ENCODE results near the gene GRM8. TPM values are rescaled to one million over a fixed set of nuclear protein-coding genes. Genes with fewer than 3 reads are reported as not detected.
"Not testable (repeated sequence)": the region's sequence is repeated elsewhere in the genome, so short reads cannot be mapped to it uniquely, and the experiment has no call there.

The GRM8 gene
- total RNA-seq, 1 donor from 2014 or later = not detected

DNA sequence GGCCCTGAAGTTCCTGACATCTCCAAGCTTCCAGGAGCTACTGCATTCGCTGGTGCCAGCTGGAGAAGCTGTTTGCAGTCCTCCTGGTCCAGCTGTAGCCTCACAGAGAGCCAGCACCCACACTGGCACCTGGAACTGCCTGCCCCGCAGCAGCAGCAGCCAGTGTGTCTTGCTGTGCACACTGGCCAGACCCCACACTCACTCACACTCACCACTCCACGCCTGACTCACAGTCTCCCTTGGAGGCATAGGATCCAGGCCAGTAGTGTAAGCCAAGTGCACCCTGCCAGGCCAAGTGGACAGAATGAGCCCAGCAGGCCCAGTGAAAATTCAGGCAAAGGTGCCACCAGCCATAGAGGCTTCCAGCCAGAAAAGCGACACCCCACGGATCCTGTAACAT, 566.3 kb downstream of the GRM8 start:
- DNase-seq (ENCODE audit: extremely low read depth, low read depth, low spot score) = no peak

DNA sequence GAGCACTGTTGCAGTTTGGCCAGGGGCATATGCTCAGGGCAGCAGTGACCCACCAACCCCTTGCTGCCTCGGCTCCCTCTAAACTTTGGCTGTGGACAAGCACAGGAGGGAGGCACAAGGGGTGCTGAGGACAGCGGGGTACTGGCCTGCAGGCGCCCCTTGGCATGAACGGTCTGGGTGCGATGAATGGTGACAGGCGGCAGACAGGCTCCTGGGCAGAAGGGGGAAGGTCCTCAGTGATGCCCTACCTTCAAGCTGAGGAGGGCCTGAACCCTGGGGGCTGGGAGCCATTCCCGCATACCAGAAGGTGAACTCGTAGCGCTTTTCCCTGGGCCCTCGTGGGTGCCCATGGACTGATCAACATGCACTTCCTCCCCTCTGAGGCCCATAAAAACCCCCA, 567.1 kb downstream of the GRM8 start:
- DNase-seq (ENCODE audit: extremely low read depth, low read depth, low spot score) = no peak

DNA sequence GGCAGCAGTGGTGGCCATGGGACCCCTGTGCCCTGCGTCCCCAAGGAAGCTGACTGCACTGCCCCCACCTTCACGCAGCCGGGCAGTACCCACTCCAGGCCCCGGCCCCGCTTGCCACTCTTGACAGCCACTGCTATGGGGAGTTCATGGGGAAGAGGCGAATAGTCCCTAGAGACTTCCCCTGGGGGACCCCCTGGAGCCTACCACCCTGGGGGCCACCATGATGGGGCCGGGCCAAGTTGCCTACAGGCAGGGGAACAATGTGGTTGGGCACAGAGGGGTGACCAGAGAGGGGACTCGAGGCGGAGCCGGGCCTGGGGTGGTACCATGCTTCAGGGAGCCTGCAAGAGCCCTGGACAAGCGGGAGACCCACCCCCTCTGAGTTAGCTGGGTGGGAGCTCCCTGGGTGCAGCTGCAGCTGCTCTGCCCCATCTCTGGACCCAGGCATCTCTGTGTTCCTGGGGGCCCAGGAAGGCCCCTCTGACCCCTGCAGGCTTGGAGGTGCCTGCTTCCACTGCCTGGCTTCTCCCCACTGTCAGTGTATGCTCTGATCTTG, 567.6 kb downstream of the GRM8 start:
- DNase-seq (ENCODE audit: extremely low read depth, low read depth, low spot score) = no peak

DNA sequence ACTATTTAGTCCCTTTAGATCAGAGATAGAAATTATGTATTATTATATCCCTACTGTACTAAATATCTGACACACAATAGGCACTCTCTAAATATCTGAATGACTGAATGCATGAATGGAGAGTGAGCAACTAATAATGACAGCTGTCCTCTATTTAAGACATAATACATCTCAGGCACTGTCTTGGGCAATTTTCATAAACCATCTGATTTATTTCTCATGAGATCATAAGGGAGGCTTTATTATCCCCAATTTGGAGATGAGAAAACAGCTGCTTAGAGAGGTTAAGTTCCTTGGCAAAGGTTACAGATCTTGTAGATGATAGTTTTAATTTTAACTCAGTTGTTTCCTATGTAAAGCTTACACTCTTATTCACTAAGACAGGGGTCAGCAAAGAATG, 570.6 kb downstream of the GRM8 start:
- DNase-seq (ENCODE audit: extremely low read depth, low read depth, low spot score) = no peak

DNA sequence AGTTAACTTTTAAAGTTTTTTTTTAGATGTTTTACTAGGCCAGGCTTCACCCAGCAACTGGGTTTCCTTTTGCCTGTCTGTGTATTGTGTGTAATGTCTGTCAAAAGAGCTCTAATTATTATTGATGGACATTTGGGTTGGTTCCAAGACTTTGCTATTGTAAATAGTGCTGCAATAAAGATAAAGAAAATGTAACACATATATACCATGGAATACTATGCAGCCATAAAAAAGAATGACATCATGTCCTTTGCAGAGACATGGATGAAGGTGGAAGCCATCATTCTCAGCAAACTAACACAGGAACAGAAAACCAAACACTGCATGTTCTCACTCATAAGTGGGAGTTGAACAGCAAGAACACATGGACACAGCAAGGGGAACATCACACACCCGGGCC, 584.0 kb downstream of the GRM8 start:
- DNase-seq (ENCODE audit: extremely low read depth, low read depth, low spot score) = not testable (repeated sequence)

DNA sequence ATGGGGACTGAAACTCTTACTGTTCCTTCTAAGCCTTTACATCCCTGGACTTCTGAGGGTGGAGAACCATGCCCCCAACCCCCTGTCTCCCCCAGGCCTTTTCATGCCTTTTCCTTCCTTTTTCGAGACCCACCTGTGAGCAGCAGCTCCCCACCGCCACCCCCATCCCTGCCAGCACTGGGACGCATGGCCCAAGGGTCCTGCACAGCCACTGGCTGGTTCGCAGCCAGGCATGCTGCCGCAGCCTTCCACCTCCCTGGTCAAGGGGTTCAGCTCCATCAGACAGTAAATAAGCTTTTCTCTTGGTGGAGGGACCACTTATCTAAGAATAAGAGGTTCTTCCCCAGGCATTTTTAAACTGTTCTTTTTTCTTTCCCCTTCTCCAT, 584.4 kb downstream of the GRM8 start:
- no peak for DNase-seq (ENCODE audit: extremely low read depth, low read depth, low spot score)

DNA sequence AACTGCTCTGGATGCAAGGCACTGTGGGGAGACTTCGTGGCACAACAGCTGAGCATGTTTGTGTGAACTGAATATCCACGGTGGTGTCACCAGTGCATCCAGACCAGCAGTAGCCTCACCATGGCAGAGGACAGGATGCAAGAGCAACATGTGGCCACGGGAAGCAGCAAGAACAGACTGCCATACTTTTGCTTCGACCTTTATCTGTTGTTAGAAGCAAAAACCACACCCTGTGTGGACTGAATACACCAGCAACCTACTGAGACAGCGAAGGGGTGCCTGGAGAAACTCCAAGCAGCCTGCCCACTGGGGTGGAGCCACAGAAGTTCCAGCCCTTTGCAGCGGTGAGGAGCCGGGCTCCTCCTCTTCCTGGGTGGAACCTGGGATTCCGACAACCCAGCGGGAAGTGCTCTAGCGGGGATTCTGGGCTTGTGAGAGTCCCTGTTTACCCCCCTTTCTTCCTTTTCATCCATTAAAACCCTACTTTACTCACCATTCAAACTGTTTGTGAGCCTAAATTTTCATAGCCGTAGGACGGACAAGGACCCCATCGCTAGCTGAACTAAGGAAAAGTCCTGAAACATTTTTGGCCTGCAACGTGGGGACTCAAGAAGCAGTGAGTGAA, 584.9 kb downstream of the GRM8 start:
- no peak for DNase-seq (ENCODE audit: extremely low read depth, low read depth, low spot score)

DNA sequence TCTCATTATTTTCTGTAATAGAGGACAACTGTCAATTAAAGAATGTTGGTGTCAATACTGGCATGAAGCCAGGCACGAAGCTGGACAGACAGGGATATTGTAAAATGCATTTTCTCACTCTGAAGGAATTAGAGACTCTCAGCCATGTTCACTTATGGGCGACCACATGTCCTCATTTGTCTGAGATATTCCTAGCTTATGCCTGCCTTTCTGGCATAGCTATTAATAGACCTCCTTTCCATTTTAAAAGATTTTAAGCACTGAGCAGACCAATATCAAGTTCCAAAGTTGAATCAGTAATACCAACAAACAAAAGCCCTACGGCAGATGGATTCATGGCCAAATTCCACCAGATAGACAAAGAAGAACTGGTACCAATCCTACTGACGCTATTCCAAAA, 589.9 kb downstream of the GRM8 start:
- DNase-seq (ENCODE audit: extremely low read depth, low read depth, low spot score) = no peak

DNA sequence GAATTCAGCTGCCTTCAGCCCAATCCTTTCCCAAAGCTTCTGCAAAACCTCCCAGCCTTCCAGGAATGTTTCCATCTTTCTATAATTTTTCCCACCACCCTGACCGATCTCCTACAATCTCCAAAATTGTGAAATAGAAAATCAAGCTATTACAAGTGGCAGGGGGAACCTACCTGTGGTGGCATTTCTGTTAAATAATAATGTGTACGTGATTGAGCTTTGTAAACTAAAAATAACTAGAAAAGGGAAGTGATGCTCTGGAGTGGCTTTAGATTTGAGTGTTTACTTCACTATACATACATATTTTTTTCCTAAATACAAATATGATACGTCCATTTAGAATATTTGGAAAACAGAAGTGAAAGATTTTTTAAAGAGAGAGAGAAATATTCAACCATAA, 593.6 kb downstream of the GRM8 start:
- DNase-seq (ENCODE audit: extremely low read depth, low read depth, low spot score) = no peak

DNA sequence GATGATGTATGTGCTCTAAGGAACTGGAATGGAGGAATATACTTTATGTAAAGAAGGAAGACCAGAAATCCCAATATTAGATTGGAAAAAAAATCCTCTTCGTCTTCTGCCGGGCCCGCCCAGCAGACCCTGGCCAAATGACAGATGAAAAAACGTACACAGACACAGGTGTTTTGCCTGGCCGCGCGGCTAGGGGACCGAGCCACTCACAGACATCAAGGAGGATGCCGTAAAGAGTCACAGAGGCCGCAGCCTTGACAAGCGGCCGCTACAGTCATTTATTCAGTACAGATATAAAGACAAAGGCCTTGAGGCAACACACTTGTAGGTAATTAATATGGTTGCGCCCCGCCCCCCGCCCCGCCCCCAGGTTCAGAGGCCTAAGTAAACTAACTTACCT, 594.1 kb downstream of the GRM8 start:
- no peak for DNase-seq (ENCODE audit: extremely low read depth, low read depth, low spot score)

DNA sequence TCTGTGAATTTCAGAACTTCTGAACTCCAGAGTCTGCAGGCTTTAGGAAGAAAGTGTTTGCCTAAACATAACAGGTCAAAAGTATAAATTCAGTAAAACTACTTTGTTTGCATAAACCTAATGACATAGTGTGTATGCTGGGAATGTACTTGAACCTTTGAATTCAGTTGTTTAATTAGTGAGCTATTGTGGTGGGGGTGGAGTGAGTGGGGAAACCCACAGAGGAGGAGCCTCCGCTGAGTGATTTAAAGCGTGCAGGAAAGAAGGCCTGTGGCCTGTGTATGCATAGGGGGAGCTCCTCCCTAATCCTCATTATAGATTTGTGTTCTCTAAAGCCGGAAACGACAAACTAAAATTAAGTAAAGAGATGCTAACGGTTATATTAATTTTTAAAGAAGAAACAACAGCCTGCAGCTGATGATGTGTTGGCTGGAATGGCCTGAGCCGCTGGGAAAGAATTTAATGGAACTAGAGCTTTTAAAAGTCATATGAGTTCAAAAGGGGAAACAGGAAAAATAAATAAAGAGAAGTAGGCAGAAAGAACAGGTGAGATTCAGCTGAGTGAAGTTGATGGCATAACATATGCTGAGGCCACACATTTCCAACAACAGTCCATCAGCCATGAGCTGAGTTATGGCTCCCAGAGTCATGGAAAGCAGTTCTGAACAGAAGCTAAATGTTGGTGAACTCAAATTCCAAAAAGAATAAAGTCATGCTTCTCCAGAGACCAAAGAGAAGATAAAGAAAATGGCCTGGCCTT, 595.0 kb downstream of the GRM8 start:
- no peak for DNase-seq (ENCODE audit: extremely low read depth, low read depth, low spot score)

DNA sequence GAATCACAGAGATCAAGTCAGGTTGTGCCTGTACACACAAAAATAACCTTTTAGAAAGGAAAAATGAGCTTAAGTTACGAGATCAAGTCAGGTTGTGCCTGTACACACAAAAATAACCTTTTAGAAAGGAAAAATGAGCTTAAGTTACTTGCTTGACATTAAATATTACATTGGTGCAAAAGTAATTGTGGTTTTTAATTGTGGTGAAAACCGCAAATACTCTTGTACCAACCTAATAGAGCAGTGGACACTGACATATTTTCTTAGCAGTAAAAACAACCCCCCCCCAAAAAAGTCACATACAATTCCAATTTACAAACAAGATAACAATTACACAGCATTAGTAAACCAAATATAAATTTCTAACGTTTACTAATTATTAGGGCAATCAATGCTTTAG, 595.6 kb downstream of the GRM8 start:
- DNase-seq (ENCODE audit: extremely low read depth, low read depth, low spot score) = no peak

DNA sequence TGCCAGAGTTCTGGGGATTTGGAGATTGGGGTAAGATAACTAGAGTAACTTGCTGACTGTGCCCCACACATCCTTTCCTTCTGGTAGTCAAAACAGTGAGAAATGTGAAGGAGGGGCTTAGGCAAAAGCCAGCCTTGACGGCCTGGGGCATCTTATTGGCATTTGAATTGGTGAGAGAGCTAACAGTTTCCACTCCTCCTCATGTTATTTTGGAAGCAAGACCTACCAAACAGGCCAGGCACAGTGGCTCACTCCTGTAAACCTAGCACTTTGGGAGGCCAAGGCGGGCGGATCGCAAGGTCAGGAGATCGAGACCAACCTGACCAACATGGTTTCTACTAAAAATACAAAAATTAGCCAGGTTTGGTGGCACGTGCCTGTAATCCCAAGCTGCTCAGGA, 596.6 kb downstream of the GRM8 start:
- DNase-seq (ENCODE audit: extremely low read depth, low read depth, low spot score) = no peak

DNA sequence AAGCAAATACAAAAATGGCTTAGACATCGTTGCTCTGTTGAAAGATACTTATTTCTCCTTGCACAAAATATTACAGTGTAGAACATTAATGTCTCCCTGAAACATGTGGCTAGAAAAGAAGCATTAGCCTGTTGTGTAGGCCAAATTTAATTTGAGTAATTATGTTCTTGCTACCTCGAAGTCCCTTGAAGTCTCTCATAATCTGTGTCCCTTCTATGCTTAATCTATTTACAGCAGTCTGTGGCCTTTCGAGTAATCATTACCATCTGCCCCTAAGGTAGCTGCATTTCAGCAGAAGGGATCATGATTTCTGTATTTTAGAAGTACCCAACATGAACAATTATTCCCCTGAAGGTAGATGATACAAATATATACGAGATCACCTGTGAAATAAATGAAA, 615.2 kb downstream of the GRM8 start:
- no peak for DNase-seq (ENCODE audit: extremely low read depth, low read depth, low spot score)

DNA sequence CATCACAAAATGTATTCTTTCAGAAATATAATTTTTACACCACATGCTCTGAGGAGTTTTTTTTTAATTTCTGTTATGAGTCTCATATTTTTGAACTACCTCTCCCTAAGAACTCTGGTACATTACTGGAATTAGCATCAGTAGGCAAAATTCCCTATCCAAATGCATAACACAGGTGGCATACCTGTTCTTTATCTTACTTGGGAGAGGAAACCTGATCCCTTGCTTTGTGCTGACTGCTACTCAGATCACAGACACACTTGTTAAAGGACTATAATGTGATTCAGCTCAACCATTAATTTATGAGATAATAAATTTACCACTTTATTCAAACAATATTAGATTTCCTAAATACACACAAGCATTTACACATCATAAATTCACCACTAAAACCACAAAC, 617.2 kb downstream of the GRM8 start:
- DNase-seq (ENCODE audit: extremely low read depth, low read depth, low spot score) = no peak

DNA sequence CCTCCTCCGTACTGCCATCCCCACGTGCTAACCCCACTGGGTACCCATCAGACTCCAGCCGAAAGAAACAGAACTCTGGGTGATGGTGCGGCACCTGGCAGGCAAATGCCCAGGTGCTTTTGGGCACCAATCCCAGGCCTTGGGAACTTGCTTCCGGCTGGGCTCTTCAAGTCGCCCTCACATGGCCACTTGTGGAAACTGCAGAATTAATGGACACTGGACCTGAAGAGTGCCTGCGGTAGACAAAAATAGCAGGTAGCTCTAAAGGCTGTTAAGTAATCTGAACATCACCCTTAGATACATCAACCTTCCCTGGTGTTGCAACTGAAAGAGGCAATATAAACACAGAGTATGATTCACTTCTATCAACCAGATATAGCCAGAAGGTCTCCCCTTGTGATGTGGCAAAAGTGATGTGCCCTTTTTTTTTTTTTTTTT, 644.4 kb downstream of the GRM8 start:
- DNase-seq (ENCODE audit: extremely low read depth, low read depth, low spot score) = no peak

DNA sequence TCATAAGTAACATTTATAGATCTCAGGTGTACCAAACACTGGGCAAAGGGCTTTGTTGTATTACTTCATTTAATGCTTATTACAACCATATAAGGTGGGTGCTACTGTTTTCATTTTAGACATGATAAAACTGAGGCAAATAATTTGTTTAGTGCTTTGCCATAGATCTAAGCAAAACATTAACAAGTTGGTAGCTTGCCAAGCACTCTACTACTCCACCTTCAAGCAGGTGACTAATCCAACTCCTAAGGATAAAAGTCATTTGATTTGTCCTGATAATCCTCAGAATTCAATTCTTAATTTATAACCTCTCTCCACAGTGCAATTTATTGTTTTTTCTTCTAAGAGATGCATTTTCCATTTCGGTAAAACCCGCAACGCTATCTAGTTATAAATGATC, 646.4 kb downstream of the GRM8 start:
- no peak for DNase-seq (ENCODE audit: extremely low read depth, low read depth, low spot score)

DNA sequence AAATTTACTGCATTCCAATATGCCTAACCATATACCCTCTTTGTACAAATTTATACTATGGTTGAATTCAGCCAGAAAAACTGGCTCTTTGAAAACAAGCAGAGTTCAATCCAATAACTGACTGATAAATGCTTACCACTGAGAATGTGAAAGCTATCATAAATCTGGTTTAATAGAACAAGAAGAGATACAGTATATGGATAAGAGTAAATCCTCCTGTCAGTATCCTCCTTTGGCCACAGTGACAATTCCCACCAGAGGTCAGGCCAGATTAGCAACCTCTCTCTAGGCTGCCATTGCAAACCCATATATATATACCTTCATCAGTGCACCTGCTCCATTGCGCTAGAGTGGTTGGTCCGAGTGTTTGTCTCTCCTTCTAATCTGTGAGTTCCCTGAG, 647.2 kb downstream of the GRM8 start:
- DNase-seq (ENCODE audit: extremely low read depth, low read depth, low spot score) = no peak

DNA sequence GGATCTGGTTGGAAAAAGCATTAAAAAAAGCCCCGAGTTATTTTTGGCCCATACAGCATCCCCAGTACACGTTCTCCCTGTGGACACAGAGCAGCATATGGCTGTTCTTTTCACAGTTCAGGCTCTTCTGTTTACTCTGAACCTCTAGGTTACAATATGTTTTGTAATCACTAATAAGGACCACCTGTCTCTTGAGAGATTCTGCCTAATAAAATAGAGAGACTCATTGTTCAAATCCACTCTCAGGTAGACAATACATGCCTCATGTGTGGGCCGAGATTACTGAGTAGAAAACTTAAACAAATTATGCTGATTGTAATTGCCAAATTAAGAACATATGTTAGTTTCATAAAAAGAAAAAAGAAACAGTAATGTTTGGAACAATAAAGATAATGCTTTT, 647.7 kb downstream of the GRM8 start:
- DNase-seq (ENCODE audit: extremely low read depth, low read depth, low spot score) = no peak

DNA sequence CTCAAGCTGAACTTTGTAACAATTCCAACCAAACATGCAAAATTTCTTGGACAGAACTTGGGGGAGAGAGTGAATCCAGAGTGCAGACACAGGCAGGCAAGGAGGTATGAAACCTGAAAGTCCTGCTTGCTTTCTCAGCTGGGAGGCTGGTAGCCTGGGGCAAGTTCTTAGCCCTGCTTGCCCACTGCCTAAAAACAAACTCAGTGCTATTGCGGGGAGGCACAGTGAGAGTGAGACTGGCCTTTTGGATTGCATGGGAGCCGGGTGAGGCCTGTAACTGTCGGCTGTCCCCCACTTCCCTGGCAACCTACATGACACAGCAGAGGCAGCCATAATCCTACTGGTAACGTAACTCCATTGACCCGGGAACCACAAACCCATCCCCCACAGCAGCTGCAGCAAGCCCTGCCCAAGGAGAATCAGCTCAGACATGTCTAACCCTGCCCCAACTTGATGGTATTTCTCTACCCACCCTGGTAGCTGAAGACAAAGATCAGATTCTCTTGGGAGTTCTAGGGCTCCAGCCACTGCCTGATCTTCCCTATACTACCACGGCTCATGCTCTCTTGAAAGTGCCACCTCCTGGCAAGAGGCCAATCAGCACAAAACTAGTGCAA, 663.6 kb downstream of the GRM8 start:
- DNase-seq (ENCODE audit: extremely low read depth, low read depth, low spot score) = no peak

DNA sequence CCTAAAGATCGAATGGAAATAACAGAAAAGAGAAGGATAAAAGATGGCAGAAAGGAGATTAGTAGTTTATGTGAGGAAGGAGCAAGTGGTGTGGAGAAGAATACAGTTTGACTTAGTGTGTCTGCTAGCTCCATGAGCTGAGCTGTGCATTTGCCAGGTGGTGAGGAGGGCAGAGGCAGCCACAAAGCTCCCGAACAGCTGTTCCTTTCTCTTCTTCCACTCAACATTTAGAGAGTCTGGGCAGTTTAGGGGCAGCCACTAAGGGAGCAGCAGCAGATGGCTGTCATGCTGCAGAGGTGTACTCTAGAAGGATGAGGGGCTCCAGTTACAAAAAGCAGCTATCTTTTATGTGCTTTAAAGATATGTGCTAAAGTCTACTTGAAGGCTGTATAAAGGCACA, 674.4 kb downstream of the GRM8 start:
- DNase-seq (ENCODE audit: extremely low read depth, low read depth, low spot score) = no peak

Data from glomerular endothelial cell (primary cell).